Activated CD4-positive, alpha-beta T cell treated with anti-CD3 and anti-CD28 coated beads, Interleukin-10, Interleukin-2, amounts not matched to agents 100 ng/mL and 50 ng/mL, durations not matched to agents 16 hours and 8 hours (primary cell): ENCODE data around the gene CLDN11.

Experiments
- DNase-seq: peaks from one replicate; pipeline ENCODE4 v3.0.0-alpha.2; 2020

CLDN11 gene

DNA sequence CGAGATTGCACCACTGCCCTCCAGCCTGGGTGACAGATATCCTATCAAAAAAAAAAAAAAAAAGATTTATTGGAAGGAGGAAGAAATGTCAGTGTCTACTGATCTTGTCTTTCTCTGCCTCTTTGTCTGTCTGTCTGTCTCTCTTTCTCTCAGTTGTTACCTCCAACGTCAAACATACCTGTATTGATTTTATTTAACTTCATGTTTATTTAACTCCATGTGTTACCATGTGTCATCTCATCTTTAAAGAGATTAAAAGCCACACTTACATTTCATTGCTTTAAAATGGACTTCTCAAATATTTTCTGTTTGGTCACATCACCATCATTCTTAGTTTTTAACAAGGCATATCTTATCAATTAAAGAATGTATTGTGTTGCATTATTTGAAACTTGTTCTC lies 9.4 kb downstream of the CLDN11 start:
- DNase-seq: no peak

DNA sequence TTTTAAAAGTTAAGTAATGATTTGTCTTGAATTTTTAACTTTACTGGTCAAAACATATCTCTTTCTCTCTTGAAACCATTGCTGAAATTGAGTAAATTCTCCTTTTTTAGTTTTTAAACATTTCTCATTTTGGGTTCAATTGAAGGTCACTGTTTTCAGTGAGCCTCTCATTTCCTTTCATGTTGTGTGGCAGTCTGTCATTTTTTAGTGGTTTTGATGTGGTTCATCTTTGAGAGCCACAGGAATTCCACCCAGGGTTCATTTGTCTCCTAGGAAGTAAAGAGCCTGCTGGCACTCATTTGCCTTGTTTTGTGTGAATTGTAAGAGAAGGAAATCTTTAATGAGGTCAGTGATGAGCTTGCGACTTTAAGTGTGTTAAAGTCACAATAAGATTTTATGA lies 10.4 kb downstream of the CLDN11 start:
- DNase-seq: no peak

DNA sequence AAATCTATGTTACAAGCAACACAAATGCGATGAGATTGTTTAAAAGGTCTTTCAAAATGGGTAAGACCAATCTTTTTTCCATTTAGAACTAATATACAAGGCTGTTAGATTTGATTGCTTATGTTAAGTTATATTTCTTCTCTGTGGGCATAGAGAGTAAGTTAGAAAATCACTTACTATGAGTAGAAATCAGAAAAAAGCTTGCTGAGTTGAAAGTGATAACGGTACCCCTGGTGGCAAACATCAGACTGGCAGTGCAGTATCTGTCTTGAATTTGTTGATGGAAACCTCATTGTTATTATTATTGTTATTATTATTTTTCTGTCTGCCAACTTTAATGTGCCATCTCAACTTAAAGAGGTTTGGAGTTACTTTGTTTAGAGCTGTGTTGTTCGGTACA lies 12.4 kb downstream of the CLDN11 start:
- no peak for DNase-seq

DNA sequence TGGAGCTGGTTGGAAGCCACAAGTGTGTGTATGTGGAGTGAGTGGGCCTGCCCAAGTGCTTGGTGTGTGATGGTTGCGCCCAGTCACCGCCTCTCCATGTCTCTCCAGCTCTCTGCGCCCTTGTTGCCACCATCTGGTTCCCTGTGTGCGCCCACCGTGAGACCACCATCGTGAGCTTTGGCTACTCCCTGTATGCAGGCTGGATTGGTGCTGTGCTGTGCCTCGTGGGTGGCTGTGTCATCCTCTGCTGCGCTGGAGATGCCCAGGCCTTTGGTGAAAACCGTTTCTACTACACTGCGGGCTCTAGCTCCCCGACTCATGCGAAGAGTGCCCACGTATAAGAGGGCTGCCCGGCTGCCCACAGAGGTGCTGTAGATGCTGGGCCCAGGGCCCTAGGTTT lies 13.7 kb downstream of the CLDN11 start:
- DNase-seq: no peak

DNA sequence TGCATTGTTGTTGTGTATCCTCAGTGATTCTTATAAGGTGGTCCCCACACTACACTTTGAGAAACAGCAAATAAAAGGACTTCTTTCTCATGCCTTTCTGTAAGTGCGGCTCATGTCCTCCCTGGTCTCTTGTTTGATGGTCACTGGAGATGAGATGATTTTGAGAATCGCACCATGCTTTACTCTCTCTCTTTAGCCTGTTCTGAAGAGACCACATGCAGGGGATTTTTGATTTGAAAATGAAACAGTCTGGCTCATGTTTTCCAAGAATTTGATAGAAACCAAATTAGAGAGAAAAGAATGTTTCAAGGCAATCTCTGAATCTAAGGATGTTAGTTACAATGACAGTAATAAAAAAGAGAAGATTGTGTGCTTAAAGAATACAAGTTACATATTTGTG lies 18.0 kb downstream of the CLDN11 start:
- DNase-seq: no peak

DNA sequence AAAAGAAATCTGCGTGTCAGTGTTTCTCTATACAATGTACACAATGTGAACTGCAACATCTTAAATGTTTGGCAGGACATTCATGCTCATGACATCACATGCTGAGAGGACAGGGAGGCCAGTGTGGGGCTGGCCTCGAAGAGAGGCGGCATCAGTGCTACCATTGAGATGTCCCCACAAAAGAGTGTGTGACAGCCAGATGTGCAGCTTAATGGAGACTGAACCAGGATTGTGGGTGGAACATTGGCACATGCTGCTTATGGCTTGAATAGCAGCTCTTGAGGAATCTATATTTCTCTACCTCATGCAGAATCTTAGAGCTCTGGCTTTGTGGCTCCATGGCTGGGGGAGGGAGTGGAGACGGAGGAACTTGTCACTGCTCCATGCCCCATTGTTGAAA lies 18.5 kb downstream of the CLDN11 start:
- DNase-seq: no peak

DNA sequence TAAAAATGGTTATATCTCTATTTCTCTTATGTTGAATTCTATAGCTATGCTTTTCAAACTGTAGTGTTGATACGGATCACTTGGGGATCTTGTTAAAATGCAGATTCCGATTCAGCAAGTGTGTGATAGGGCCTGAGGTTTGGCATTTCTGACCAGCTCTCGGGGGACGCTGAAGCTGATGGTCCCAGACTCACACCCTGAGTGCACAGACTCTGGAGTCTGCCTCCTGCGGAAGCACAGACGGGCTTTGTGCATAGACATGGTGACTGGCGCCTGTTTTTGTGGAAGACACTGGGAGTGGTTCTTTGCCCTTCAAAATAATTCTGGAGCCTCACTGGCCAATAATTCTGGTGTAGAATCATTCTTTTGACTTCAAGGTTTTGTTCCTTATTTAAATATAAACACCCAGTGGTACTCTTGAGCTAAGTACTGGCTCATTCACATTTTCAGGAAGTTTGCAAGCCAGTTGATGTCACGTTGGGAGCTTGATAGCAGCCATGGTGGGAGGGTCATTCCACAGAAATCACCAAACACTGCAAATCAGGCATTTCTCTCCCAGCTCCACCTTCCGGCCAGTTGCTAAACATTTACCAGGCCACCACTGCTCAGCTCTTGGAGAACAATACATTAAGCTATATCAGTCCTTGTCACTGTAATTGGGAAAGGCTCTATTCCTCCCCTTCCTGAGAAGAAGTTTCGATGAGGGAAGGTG lies 19.2 kb downstream of the CLDN11 start:
- DNase-seq: no peak

DNA sequence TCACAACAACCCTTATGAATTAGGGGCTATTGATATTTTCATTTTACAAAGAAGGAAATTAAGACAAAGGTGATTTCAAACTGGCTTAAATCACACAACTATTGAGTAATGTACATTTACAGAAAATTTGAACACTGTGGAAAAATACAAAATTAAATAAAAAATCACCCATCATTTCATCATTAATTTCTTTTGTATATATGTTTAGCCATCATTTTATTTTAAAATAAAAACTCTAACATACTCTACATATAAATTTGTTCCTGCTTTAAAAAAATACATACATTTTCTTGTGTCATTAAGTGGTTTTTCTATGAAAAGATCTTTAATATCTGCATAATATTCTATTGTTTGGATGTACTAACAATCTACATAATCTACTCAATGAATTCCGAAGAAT lies 20.2 kb downstream of the CLDN11 start:
- DNase-seq: no peak

DNA sequence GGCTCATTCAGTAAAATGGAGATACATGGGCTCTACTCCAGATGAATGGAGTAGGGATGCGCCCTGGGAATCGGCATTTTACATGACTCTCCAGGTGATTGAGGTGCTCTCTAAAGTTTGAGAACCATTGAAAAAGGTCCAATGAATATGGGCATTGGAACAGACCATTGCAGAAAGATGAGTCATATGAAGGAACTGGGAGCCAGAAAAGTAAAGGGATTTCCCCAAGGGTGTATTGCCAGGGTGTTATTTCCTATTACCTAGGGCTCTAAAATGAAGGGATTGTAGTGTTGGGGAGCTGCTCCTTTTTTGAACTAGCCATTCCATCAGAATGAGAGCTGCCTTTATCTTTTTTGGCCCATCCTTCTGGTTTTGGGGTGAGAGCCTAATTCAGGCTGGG lies 21.7 kb downstream of the CLDN11 start:
- DNase-seq: no peak

DNA sequence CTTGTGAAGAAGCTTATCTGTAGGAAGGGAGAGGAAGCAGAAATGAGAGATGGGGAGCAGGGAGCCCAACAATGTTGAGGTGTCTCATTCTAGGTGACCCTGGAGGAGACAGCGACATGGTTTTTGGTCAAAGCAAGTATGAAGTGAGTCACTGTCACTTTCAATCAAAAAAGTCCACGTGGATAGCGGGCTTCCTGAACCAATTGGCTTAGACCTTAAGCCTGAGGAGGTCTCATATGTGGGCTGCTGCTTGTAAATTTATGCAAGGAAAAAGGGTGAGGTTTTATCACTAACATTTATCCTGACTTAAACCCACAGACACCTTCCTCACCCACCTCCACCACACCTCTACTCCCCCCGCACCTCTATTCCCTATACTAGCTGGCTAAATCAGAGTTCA lies 22.7 kb downstream of the CLDN11 start:
- DNase-seq: no peak

DNA sequence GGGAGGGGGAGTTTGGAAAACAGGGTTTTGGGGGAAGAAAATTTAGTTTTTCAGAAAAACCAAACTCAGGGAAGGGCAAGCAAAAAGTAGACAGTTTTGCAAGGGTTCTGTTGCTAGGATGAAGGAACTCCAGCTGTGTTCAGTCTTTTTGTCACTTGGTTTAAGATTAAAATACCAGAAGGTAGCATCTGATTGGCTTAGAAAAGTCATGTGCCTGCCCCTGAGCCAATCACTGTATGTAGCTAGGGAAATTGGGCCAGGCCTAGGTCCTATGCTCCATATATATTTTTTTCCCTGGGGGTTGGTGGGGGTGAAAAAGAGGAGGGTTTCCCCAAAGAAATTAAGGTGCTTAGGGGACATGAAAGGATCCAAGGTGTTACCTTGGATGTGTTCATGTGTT lies 24.3 kb downstream of the CLDN11 start:
- no peak for DNase-seq

DNA sequence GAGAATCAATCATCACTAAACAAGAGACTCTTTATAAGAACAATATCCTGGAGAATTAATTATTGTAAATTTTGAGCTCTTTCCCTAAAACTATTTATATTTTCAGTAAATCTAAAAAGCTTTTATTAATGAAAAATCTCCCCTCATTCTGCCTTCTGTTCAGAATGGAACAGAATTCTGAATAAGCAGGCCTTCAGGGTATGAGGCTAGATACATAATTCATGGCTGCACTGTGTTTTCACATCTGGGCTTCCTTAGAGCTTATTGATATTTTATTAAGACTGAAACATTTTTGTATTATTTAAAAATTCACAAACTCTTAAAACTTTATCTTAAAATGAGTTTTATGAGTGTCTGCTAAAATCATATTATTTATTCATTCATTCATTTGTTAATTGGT lies 24.8 kb downstream of the CLDN11 start:
- no peak for DNase-seq

DNA sequence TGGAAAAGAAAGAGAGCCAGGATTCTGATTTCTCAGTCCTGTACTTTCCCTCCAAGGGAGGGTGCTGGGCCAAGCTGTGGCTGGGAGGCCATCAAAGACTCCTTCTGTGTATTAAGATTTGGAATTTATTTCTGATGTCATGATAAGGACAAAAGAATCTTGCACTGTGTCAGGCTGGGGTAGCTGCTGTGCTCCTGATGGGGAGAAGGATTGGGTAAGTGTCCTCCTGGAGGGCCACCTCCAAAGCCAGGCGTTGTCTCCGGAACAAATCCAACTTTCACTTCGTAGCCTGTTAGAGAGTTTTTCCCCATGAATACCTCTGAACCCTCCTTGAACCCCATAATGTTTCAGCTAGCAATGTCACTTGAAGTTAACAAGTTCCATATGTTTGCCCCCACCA lies 29.9 kb downstream of the CLDN11 start:
- no peak for DNase-seq

DNA sequence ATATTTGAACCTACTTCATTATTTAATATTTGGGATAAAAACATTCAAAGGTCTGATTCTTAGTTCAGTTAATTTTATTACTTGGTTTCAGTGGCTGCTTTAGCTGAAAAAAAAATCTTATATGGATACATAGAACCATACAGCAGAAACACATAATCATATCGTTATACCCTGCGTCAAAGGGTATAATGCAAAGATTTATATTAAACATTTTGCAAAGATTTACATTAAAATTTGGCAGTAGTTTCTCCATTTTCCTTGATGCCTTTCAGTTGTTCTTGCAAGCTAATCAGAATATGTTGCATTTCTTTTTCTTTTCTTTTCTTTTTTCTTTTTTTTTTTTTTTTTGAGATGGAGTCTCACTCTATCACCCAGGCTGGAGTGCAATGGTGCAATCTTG lies 31.4 kb downstream of the CLDN11 start:
- DNase-seq: no peak

DNA sequence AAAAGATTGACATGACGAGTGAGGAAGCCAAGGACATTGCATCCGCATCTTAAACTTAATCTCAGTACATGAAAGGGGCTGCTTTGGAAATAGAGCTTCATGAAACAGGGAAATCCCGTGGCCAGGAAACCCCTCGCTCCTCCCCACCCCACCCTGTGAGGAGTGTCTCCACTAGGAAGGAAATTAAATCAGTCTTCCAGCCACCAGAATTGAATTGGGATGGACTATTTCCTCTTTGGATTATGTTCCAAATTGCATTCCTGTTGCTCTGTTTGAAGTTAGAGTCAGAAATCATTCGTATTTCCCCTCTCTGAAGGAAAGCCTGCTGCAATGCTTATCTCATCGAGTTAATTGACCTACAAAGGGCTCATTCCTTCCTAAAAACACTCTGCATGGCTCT lies 35.8 kb downstream of the CLDN11 start:
- no peak for DNase-seq

DNA sequence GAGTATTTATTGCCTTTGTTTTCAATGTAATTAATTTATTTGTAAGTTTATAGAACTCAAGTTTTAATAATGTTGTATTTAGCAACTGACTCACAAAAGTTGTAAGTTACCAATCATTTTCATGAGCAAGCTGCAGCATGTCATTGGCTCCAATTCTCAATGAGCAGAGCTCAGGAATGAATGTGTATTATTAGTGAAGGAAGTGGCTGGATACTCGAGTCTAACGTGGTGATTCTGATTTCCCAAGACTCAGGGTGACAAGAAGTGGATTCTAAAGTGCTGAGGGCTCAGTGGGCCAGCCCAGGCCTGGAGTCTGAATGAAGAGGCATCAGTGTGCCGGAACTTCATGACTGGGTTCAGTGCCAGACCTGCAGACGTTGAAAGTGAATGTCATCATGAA lies 39.6 kb downstream of the CLDN11 start:
- no peak for DNase-seq

DNA sequence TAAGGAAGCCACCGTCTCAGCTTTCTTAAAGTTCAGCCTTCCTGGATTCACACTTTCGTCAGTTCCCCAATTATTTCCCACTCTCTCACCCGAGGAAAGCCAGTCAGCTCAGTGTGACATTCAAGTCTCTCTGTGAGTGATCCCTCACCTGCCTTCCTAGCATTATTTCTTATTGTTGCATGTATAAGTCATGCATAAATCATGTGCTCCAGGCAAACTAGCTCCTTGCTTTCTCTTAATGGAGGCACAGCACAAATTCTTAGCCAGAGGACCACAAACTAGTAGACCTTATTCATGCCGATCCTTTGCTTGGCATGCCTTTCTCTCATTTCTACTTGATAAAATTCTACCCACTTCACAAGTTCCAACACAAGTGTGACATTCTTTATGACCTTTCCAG lies 44.3 kb downstream of the CLDN11 start:
- no peak for DNase-seq

DNA sequence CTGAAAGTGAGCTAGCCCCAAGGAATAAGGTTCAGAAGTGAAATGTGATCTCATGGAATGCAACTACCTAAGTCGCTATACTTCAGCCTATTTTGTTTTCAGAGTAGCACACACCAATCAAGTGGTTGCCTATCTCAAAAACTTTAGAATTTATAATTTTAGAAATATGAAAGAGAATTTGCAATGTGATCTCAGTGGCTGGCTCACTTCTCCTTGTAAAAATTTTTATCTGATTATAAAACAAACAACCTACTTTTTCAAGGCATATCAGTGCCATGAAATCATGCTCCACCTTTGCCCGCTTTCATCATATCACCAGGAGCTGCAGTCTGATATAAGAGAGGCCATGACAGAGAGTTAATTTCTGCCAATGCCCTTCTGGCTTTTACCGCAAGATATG lies 47.3 kb downstream of the CLDN11 start:
- DNase-seq: no peak

DNA sequence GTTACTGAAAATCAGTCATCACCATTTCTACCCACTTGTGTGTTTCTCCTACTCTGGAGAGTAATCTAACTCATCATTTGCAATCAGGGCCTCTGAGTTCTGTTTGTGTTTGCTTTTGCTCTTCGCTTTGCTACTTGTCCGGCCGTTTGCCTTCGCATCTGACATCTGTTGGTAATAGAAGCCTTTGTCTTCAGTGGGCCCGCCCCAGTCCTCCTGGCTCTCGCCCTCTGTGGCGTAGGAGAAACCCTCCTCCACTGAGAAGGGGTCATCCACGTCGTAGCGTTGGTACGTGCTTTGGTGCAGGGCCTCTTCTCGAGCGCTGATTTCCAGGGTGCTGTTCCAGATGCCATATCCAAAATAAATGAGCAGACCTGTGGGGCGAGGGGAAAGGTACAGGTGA lies 48.3 kb downstream of the CLDN11 start:
- no peak for DNase-seq

DNA sequence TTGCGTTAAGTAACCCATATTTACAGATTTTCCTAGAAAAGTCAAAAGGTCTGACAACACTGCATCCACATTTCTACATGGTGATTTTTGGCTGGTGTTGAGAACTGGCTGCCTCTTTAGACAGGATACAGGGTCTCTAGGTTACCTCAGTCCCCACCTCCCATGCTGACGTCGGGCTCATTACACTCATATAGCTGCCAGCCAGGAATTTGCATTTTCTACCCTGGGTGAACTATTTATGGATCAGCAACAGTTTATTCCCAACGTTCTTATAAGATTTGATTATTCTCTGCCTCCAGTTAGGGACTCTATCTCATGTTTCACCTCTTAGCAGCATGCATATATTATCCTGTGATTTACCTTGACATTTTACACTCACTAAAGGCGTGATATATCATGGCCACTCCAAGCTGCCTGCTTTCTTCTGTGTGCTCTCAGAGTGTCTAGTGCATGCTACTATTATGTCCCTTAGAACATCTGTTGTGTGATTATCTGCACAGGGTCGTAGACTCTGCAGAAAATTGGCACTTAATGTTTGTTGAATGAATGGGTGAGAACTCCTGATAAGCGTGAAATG lies 49.0 kb downstream of the CLDN11 start:
- DNase-seq: no peak

DNA sequence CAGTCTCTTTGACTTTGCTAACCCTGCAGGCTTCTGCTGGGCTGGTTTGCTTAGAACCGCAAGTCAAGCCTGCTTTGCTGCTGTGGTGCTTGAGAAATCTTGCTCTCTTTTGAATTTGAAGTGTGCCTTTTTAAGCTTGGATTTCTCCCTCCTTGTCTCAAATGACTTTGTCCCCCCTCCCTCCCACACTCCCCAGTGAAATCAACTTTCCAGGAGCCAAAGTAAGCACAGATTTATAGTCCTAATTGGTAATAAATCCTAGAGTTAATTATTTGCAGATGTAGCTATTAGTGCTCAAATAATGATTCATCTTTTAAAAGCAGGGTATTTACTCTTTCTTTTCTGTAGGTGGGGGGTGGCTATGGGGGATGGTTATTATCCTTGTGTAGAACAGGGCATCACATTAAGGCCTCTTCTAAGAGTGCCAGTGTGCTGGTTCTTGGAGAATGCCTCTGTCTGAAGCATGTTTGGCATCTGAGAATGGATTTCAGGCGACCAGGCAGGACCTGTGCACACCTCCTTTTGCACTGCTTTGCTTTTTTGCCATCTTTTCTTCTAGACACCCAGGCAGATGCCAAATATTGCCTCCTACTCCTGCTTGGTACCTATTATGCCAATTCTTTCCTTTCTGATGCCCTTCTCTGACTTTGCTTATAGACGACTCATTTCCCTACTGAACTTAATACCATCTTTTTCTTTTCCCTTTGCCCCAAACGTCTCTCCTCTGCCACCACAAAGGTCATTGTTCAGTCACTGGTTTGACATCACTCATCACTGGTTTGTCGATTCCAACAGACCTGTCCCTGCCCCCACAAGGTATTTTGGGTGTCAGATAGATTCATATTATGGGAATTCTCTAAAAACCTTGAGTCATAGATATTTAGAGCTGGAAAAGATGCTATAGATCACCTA lies 50.7 kb downstream of the CLDN11 start:
- DNase-seq: no peak

DNA sequence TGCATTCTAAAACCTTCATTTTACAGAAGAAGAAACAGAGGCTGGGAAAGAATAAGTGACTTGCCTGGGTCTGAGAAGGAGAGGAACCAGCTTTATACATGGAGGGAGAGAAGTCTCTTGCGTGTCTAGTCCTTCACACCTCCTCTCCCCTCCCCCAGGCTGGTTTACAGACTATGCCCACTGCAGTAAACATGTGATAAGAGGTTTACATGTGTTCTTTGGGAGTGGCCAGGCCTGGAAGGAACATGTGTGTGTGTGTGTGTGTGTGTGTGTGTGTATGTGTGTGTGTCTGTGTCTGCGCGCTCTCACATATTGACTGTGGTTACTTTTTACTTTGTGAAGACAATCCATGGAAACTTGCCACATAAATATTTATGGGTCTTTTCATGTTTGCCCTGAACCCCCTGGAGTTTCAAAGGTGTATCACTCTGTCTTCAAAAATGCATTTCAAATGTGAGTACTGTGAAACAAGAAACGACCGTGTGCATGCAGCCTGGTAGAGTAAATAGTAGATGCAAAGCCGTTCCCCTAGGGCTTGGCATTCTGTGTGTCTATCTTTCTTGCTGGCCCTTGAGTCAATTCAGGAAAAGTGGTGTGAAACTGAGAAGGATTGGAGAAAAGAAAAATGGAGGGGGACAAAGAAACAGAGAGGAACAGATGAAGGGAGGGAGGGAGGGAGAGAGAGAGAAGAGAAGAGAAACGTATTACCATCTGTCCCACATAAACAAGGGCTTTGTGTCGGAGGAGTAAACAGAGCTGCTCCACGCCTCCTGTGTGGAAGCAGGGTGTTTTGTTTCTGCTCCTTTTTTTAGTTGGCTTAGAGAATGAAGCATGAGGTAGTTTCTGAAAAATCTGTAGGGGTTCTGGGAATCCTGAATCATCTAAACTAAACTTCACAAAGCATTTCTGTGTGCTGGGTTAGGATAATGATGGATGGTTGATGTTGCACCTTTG lies 51.7 kb downstream of the CLDN11 start:
- DNase-seq: no peak

DNA sequence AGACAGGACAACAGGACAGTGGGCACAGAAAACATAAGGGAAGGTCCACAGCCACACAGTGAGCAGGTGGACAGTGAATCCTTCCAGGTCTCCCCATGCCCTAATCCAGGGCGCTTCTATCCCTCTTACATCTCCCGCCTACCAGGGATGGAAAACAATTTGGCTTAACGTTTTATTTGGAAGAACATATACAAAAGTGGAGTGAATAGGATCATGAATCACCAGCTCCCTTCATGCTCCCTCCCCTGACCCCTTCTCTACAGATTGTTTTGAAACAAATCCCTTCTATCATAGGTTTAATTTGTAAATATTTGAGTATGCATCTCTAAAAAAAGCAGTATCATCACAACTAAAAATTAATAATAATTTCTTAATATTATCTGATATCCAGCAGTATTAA lies 52.5 kb downstream of the CLDN11 start:
- no peak for DNase-seq
